Measurements from ENCODE around the gene KDM1B. TPM values are rescaled to one million over a fixed set of nuclear protein-coding genes. Genes with fewer than 3 reads are reported as not detected.

The KDM1B gene
- total and polyA plus RNA-seq, 9 of the 15 experiments (the other 6 are each of a cell fraction or from before 2014, with no cell fraction given), result 1.4 to 58.9 (median 36.3) TPM

- TF ChIP-seq TAF1 (IDR thresholded peaks at IDR 0.05; ENCODE audit: control insufficient read depth, extremely low read depth, insufficient read depth, low read length, severe bottlenecking), result no peak
- no peak for TF ChIP-seq MXI1 (IDR thresholded peaks at IDR 0.05; ENCODE audit: low read depth, low read length)
- TF ChIP-seq NCOA2 (IDR thresholded peaks at IDR 0.05; ENCODE audit: partially characterized antibody in 2 of 2), result no peak
Measured at GRCh38 chr6:18187701-18188100, 32.5 kb downstream of the KDM1B start (continued).

GRCh38 chr6:18189196-18189595 lies 34.0 kb downstream of the KDM1B start:
- FAIRE-seq, result no peak
- H4K20me1 ChIP-seq (replicated peaks; ENCODE audit: control insufficient read depth, insufficient read depth, low read length), result no peaks in the 10 kb centered on the region
- intact Hi-C loops (cut with micrococcal nuclease), result no loop called here
- ChIA-PET CTCF (ENCODE audit: low intra/inter-chr PET ratio) (no interaction called here), POLR2A (no interaction called here)
- no peaks in the 10 kb centered on the region for H3K9me3 ChIP-seq (replicated peaks; ENCODE audit: control insufficient read depth, insufficient read depth, low read depth, low read length)
- in situ Hi-C loops (cut with MboI), result no loop called here
- H3K79me2 ChIP-seq (ENCODE audit: control insufficient read depth, insufficient read depth, low read length), result no peaks in the 10 kb centered on the region
- H3K9me1 ChIP-seq (ENCODE audit: control insufficient read depth, insufficient read depth, low read length), result no peaks in the 10 kb centered on the region
- BruUV-seq (replicated peaks), result no TSS peak
- H3K9ac ChIP-seq (ENCODE audit: insufficient read depth in 1 of 2, low read depth in 2 of 2, low read length in 2 of 2), result no peak overlapping the region
- no peaks in the 10 kb centered on the region for H3K27me3 ChIP-seq (ENCODE audit: control insufficient read depth in 2 of 2, insufficient read depth in 2 of 2, low read length in 2 of 2)
- TF ChIP-seq, protein P1, sequence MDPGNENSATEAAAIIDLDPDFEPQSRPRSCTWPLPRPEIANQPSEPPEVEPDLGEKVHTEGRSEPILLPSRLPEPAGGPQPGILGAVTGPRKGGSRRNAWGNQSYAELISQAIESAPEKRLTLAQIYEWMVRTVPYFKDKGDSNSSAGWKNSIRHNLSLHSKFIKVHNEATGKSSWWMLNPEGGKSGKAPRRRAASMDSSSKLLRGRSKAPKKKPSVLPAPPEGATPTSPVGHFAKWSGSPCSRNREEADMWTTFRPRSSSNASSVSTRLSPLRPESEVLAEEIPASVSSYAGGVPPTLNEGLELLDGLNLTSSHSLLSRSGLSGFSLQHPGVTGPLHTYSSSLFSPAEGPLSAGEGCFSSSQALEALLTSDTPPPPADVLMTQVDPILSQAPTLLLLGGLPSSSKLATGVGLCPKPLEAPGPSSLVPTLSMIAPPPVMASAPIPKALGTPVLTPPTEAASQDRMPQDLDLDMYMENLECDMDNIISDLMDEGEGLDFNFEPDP (CRISPR knock-in tag; IDR thresholded peaks at IDR 0.05), result no peak
- no peak for TF ChIP-seq POLR2B (IDR thresholded peaks at IDR 0.05; ENCODE audit: low read depth, partially characterized antibody)
- no peak for TF ChIP-seq PPARD (CRISPR knock-in tag; IDR thresholded peaks at IDR 0.05)
- no peak for TF ChIP-seq YBX1 (IDR thresholded peaks at IDR 0.05)
- TF ChIP-seq ZBTB33 (CRISPR knock-in tag; IDR thresholded peaks at IDR 0.05), result no peak
- H3K27ac ChIP-seq (ENCODE audit: extremely low read depth, low read depth, low read length), result no peak overlapping the region
- no peak for ATAC-seq
- no peak overlapping the region for H2AFZ ChIP-seq (ENCODE audit: low read depth, low read length)
- H3K4me1 ChIP-seq (replicated peaks in 1 of 2; ENCODE audit: control insufficient read depth in 2 of 2, insufficient read depth in 2 of 2, low read length in 2 of 2), result peaks cover 0 to 3% of the 10 kb centered on the region in 2 experiments; a peak in 1 of 5 replicates
- no peak overlapping the region for H3K4me2 ChIP-seq (ENCODE audit: insufficient read depth, low read length)
- H3K36me3 ChIP-seq (ENCODE audit: control insufficient read depth, insufficient read depth, low read length), result peaks cover 41% of the 10 kb centered on the region; the same call in 2 of the 3 replicates
- DNase-seq (ENCODE audit: extremely low read depth in 1 of 4, low spot score in 3 of 4), result no peak
- 94% methylated on average over 2 of the region's 2 CpGs for WGBS (ENCODE audit: insufficient coverage, low coverage, missing lambda C conversion rate)
- no peak overlapping the region for H3K4me3 ChIP-seq

Data from K562 (cell line).